Naive thymus-derived CD8-positive, alpha-beta T cell (primary cell): ENCODE results near the gene SMG7. TPM values are rescaled to one million over a fixed set of nuclear protein-coding genes. Genes with fewer than 3 reads are reported as not detected.

Source experiments
- ATAC-seq, 2 donors: fragments of 150-1000 bp; cut with Tn5 transposase in 1 of 2; sonication (Bioruptor Pico), chemical (Tn5 transposase) in 1 of 2; 1 replicate in 1 of 2; 2 replicates in 1 of 2; pipeline ENCODE4 v1.10.0; 2021; ENCODE audit warnings: mild to moderate bottlenecking in 2 of 2, moderate library complexity in 2 of 2
- POLR2A ChIA-PET: fragments of 350-600 bp; sonication (Branson Sonifier 250); formaldehyde crosslinking; loops from one replicate; lab custom pipeline; 2021; ENCODE audit warnings: antibody characterized with exemption; lab: Charles Lee
- DNase-seq, 10 donors: peaks; one replicate each; pipeline versions ENCODE4 v3.0.0 to v3.0.0-alpha.2; 2020 to 2022
- H3K27ac Mint-ChIP-seq, 10 donors: one replicate each; pipeline ENCODE4 v1.8.0; 2020 to 2022; ENCODE audit warnings: mild to moderate bottlenecking in 10 of 10, mixed read lengths in 10 of 10, moderate library complexity in 4 of 10, inconsistent platforms in 1 of 10
- H3K27me3 Mint-ChIP-seq, 5 donors: one replicate each; pipeline ENCODE4 v1.8.0; 2021 to 2022; ENCODE audit warnings: mixed read lengths in 5 of 5
- H3K36me3 Mint-ChIP-seq, 3 donors: one replicate each; pipeline ENCODE4 v1.8.0; 2020 to 2022; ENCODE audit warnings: mixed read lengths in 3 of 3, mild to moderate bottlenecking in 2 of 3, inconsistent platforms in 1 of 3
- H3K4me1 Mint-ChIP-seq, 4 donors: one replicate each; pipeline ENCODE4 v1.8.0; 2021 to 2022; ENCODE audit warnings: mixed read lengths in 4 of 4
- H3K4me3 Mint-ChIP-seq, 10 donors: one replicate each; pipeline ENCODE4 v1.8.0; 2020 to 2022; ENCODE audit warnings: mild to moderate bottlenecking in 10 of 10, mixed read lengths in 10 of 10, moderate library complexity in 6 of 10, inconsistent platforms in 1 of 10
- H3K9me3 Mint-ChIP-seq, 9 donors: one replicate each; pipeline ENCODE4 v1.8.0; 2020 to 2022; ENCODE audit warnings: mixed read lengths in 9 of 9, mild to moderate bottlenecking in 3 of 9, inconsistent platforms in 1 of 9, moderate library complexity in 1 of 9
- polyA plus RNA-seq, 3 donors: library from polyadenylated mRNA; unstranded; fragments of 300-500 nt; fragmentation: Illumina TruSeq; gene quantifications; one replicate each; pipeline ENCODE4 v1.2.3, GENCODE V29; 2021
- total RNA-seq, 8 experiments: library from RNA in 2 of 8; stranded (reverse) in 2 of 8; gene quantifications; one replicate each; pipeline ENCODE4 v1.2.3 and lab custom pipeline; 2021 to 2026

Gene SMG7
- total and polyA plus RNA-seq, 5 experiments from 2014 or later = 14.8 to 60.0 (median 29.2) TPM

- H3K36me3 Mint-ChIP-seq = peaks cover 0 to 10% (median 2%) of the 10 kb centered on the region in 3 donors
- no peak for ATAC-seq
- H3K27ac Mint-ChIP-seq = peak overlapping the region in 5 of 10 donors; percentile 14 to 62 (median 53)
- POLR2A ChIA-PET = no interaction called here
- H3K4me3 Mint-ChIP-seq = no peak overlapping the region
- H3K9me3 Mint-ChIP-seq = no peaks in the 10 kb centered on the region
- H3K4me1 Mint-ChIP-seq = peaks cover 32 to 73% (median 58%) of the 10 kb centered on the region in 4 donors
- H3K27me3 Mint-ChIP-seq = no peaks in the 10 kb centered on the region
- DNase-seq = no peak
These were observed 21.4 kb downstream of the SMG7 start for GRCh38 chr1:183493540-183494245.

- peaks cover 30 to 71% (median 57%) of the 10 kb centered on the region in 4 donors for H3K4me1 Mint-ChIP-seq
- POLR2A ChIA-PET = no interaction called here
- no peaks in the 10 kb centered on the region for H3K27me3 Mint-ChIP-seq
- H3K27ac Mint-ChIP-seq = peak overlapping the region in 4 of 10 donors; percentile 12 to 69 (median 18)
- H3K4me3 Mint-ChIP-seq = no peak overlapping the region
- ATAC-seq = no peak
- no peaks in the 10 kb centered on the region for H3K9me3 Mint-ChIP-seq
- DNase-seq = no peak
- H3K36me3 Mint-ChIP-seq = peaks cover 0 to 7% (median 0%) of the 10 kb centered on the region in 3 donors
These were observed 23.1 kb downstream of the SMG7 start for GRCh38 chr1:183495420-183495819.

- Mint-ChIP-seq H3K9me3 (no peaks in the 10 kb centered on the region), H3K27ac (peak overlapping the region in 8 of 10 donors; percentile 2 to 77 (median 53)), H3K36me3 (peaks cover 0 to 9% (median 0%) of the 10 kb centered on the region in 3 donors), H3K27me3 (no peaks in the 10 kb centered on the region), H3K4me3 (peak overlapping the region in 5 of 10 donors; percentile 8 to 40 (median 27)), H3K4me1 (peaks cover 34 to 76% (median 62%) of the 10 kb centered on the region in 4 donors)
- POLR2A ChIA-PET = no interaction called here
- no peak for ATAC-seq
- no peak for DNase-seq
These were observed 24.9 kb downstream of the SMG7 start for GRCh38 chr1:183497218-183497617.

- Mint-ChIP-seq H3K36me3 (peaks cover 0 to 10% (median 0%) of the 10 kb centered on the region in 3 donors), H3K4me1 (peaks cover 30 to 79% (median 64%) of the 10 kb centered on the region in 4 donors), H3K27ac (peak overlapping the region; percentile 26 to 85 (median 71)), H3K9me3 (no peaks in the 10 kb centered on the region), H3K27me3 (no peaks in the 10 kb centered on the region), H3K4me3 (peak overlapping the region; percentile 16 to 68 (median 60))
- DNase-seq (peak in 3 of 10 donors; percentile 9 to 46 (median 37)), ATAC-seq (peak; percentile 67 to 82)
- POLR2A ChIA-PET = interaction anchor here (1.0 kb wide), 1 partner anchor 27 kb away, joined by 3 read pairs; no protein-coding TSS in a partner anchor
These were observed 26.2 kb downstream of the SMG7 start for GRCh38 chr1:183498342-183498991.

- peaks cover 0 to 8% (median 0%) of the 10 kb centered on the region in 3 donors for H3K36me3 Mint-ChIP-seq
- H3K27me3 Mint-ChIP-seq = no peaks in the 10 kb centered on the region
- H3K4me1 Mint-ChIP-seq = peaks cover 4 to 45% (median 30%) of the 10 kb centered on the region in 4 donors
- H3K4me3 Mint-ChIP-seq = no peak overlapping the region
- POLR2A ChIA-PET = interaction anchor here (0.8 kb wide), 1 partner anchor 17 kb away, joined by 3 read pairs; no protein-coding TSS in a partner anchor
- no peak for ATAC-seq
- DNase-seq = no peak
- H3K27ac Mint-ChIP-seq = no peak overlapping the region
- no peaks in the 10 kb centered on the region for H3K9me3 Mint-ChIP-seq
These were observed 33.3 kb downstream of the SMG7 start for GRCh38 chr1:183505454-183506089.

- H3K36me3 Mint-ChIP-seq = peaks cover 0 to 8% (median 0%) of the 10 kb centered on the region in 3 donors
- DNase-seq (no peak), ATAC-seq (no peak)
- no peaks in the 10 kb centered on the region for H3K27me3 Mint-ChIP-seq
- H3K27ac Mint-ChIP-seq = no peak overlapping the region
- H3K9me3 Mint-ChIP-seq = no peaks in the 10 kb centered on the region
- peaks cover 7 to 43% (median 29%) of the 10 kb centered on the region in 4 donors for H3K4me1 Mint-ChIP-seq
- POLR2A ChIA-PET = no interaction called here
- no peak overlapping the region for H3K4me3 Mint-ChIP-seq
These were observed 34.3 kb downstream of the SMG7 start for GRCh38 chr1:183506561-183506960.

- Mint-ChIP-seq H3K4me3 (no peak overlapping the region), H3K27ac (peak overlapping the region in 1 of 10 donors; percentile 22), H3K36me3 (peaks cover 0 to 12% (median 0%) of the 10 kb centered on the region in 3 donors), H3K27me3 (no peaks in the 10 kb centered on the region), H3K4me1 (peaks cover 13 to 31% (median 24%) of the 10 kb centered on the region in 4 donors), H3K9me3 (no peaks in the 10 kb centered on the region)
- DNase-seq (no peak), ATAC-seq (no peak)
- POLR2A ChIA-PET = no interaction called here
These were observed 36.4 kb downstream of the SMG7 start for GRCh38 chr1:183508694-183509093.

- no peaks in the 10 kb centered on the region for H3K27me3 Mint-ChIP-seq
- H3K4me1 Mint-ChIP-seq = peaks cover 15 to 28% (median 24%) of the 10 kb centered on the region in 4 donors
- H3K27ac Mint-ChIP-seq = peak overlapping the region in 3 of 10 donors; percentile 32 to 42 (median 33)
- no peak for DNase-seq
- H3K4me3 Mint-ChIP-seq = no peak overlapping the region
- H3K9me3 Mint-ChIP-seq = no peaks in the 10 kb centered on the region
- no peak for ATAC-seq
- peaks cover 0 to 44% (median 4%) of the 10 kb centered on the region in 3 donors for H3K36me3 Mint-ChIP-seq
- POLR2A ChIA-PET = no interaction called here
These were observed 40.2 kb downstream of the SMG7 start for GRCh38 chr1:183512450-183512849.

- ATAC-seq = no peak
- POLR2A ChIA-PET = no interaction called here
- no peak for DNase-seq
- no peaks in the 10 kb centered on the region for H3K9me3 Mint-ChIP-seq
- H3K27ac Mint-ChIP-seq = peak overlapping the region in 4 of 10 donors; percentile 10 to 49 (median 13)
- no peaks in the 10 kb centered on the region for H3K27me3 Mint-ChIP-seq
- peaks cover 13 to 20% (median 18%) of the 10 kb centered on the region in 4 donors for H3K4me1 Mint-ChIP-seq
- peaks cover 0 to 55% (median 4%) of the 10 kb centered on the region in 3 donors for H3K36me3 Mint-ChIP-seq
- no peak overlapping the region for H3K4me3 Mint-ChIP-seq
These were observed 41.9 kb downstream of the SMG7 start for GRCh38 chr1:183514235-183514634.

GRCh38 chr1:183515002-183515689 is 42.8 kb downstream of the SMG7 start:
- ATAC-seq (no peak), DNase-seq (no peak)
- Mint-ChIP-seq H3K36me3 (peaks cover 0 to 61% (median 4%) of the 10 kb centered on the region in 3 donors), H3K27ac (peak overlapping the region in 4 of 10 donors; percentile 3 to 46 (median 24)), H3K4me1 (peaks cover 12 to 20% (median 15%) of the 10 kb centered on the region in 4 donors), H3K4me3 (no peak overlapping the region), H3K27me3 (no peaks in the 10 kb centered on the region), H3K9me3 (no peaks in the 10 kb centered on the region)
- POLR2A ChIA-PET = no interaction called here

- no peaks in the 10 kb centered on the region for H3K27me3 Mint-ChIP-seq
These were observed 44.4 kb downstream of the SMG7 start for GRCh38 chr1:183516725-183517124.

GRCh38 chr1:183517401-183517800 is 45.1 kb downstream of the SMG7 start:
- Mint-ChIP-seq H3K27me3 (no peaks in the 10 kb centered on the region), H3K27ac (peak overlapping the region in 2 of 10 donors; percentile 7 to 29), H3K36me3 (peaks cover 3 to 76% (median 4%) of the 10 kb centered on the region in 3 donors), H3K4me1 (peaks cover 0 to 6% (median 3%) of the 10 kb centered on the region in 4 donors), H3K4me3 (no peak overlapping the region), H3K9me3 (no peaks in the 10 kb centered on the region)
- POLR2A ChIA-PET = no interaction called here
- ATAC-seq (no peak), DNase-seq (no peak)

More at GRCh38 chr1:183516725-183517124, 44.4 kb downstream of the SMG7 start:
- H3K9me3 Mint-ChIP-seq = no peaks in the 10 kb centered on the region
- H3K27ac Mint-ChIP-seq = peak overlapping the region in 1 of 10 donors; percentile 7
- no peak overlapping the region for H3K4me3 Mint-ChIP-seq
- POLR2A ChIA-PET = no interaction called here
- H3K4me1 Mint-ChIP-seq = peaks cover 3 to 12% (median 8%) of the 10 kb centered on the region in 4 donors
- DNase-seq (no peak), ATAC-seq (no peak)
- H3K36me3 Mint-ChIP-seq = peaks cover 1 to 73% (median 4%) of the 10 kb centered on the region in 3 donors
